ENCODE measurements around the gene ZNF133. TPM values are rescaled to one million over a fixed set of nuclear protein-coding genes. Genes with fewer than 3 reads are reported as not detected.

ZNF133 gene
- total and polyA plus RNA-seq, 2 donors from 2014 or later = 12.8 to 15.0 TPM

DNA sequence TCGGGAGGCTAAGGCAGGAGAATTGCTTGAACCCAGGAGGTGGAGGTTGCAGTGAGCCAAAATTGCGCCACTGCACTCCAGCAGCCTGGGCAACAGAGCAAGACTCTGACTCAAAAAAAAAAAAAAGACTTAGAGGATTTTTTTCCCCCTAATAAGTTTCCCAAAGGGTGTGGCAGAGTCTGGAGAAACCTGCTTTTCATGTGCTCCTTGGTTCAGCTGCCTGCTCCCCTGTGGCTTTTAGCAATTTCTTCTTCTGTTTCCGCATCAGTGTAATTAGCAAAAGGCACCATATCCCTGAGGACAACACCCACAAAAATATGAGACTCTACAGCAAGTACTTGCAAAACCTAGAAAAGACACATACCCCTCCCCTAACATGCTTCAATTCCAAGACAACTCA lies 28.6 kb upstream of the ZNF133 start:
- no peaks in the 10 kb centered on the region for H3K4me1 ChIP-seq (ENCODE audit: control insufficient read depth in 2 of 3, insufficient read depth in 2 of 3, low read depth in 1 of 3, low read length in 3 of 3)
- intact Hi-C loops (cut with DNase I) = no loop called here
- no peak overlapping the region for H3K4me3 ChIP-seq (ENCODE audit: low read length in 3 of 3)
- TF ChIP-seq, protein P1, sequence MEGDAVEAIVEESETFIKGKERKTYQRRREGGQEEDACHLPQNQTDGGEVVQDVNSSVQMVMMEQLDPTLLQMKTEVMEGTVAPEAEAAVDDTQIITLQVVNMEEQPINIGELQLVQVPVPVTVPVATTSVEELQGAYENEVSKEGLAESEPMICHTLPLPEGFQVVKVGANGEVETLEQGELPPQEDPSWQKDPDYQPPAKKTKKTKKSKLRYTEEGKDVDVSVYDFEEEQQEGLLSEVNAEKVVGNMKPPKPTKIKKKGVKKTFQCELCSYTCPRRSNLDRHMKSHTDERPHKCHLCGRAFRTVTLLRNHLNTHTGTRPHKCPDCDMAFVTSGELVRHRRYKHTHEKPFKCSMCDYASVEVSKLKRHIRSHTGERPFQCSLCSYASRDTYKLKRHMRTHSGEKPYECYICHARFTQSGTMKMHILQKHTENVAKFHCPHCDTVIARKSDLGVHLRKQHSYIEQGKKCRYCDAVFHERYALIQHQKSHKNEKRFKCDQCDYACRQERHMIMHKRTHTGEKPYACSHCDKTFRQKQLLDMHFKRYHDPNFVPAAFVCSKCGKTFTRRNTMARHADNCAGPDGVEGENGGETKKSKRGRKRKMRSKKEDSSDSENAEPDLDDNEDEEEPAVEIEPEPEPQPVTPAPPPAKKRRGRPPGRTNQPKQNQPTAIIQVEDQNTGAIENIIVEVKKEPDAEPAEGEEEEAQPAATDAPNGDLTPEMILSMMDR (IDR thresholded peaks at IDR 0.05; ENCODE audit: borderline replicate concordance, extremely low read depth, insufficient read depth) = no peak
- no peaks in the 10 kb centered on the region for H3K36me3 ChIP-seq (ENCODE audit: control insufficient read depth in 2 of 3, insufficient read depth in 3 of 3, low read length in 3 of 3)
- no peaks in the 10 kb centered on the region for H3K9me3 ChIP-seq (ENCODE audit: control insufficient read depth in 2 of 3, insufficient read depth in 1 of 3, low read length in 3 of 3)
- no peak overlapping the region for H3K9ac ChIP-seq (ENCODE audit: low read length in 3 of 3)
- H3K27me3 ChIP-seq (ENCODE audit: control insufficient read depth, insufficient read depth, low read length) = no peaks in the 10 kb centered on the region
- H3K27ac ChIP-seq (ENCODE audit: low read depth in 2 of 2, low read length in 2 of 2) = no peak overlapping the region
- FAIRE-seq (no peak), DNase-seq (no peak)

DNA sequence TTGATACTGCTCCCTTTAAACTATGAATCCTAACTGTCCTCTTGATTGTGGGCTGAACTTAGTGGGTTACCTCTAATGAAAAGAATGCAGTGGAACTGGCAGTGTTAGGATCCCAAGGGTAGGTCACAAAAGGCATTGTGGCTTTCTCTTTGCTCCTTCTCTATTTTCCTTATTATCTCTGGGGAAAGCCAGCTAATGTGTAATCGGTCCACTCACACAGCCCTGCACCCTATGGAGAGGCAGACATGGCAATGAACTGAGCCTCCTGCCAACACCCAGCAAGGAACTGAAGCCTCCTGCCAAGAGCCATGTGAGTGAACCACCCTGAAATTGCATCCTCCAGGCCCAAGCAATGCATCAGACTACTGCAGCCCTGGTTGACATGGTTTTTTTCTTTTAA lies 24.6 kb upstream of the ZNF133 start:
- TF ChIP-seq, protein P1 (IDR thresholded peaks at IDR 0.05; ENCODE audit: borderline replicate concordance, extremely low read depth, insufficient read depth) = no peak
- no peak for FAIRE-seq
- Histone ChIP-seq H3K9ac (ENCODE audit: low read length in 3 of 3) (no peak overlapping the region), H3K4me1 (ENCODE audit: control insufficient read depth in 2 of 3, insufficient read depth in 2 of 3, low read depth in 1 of 3, low read length in 3 of 3) (no peaks in the 10 kb centered on the region), H3K27me3 (ENCODE audit: control insufficient read depth, insufficient read depth, low read length) (no peaks in the 10 kb centered on the region), H3K4me3 (ENCODE audit: low read length in 3 of 3) (no peak overlapping the region), H3K27ac (ENCODE audit: low read depth in 2 of 2, low read length in 2 of 2) (no peak overlapping the region), H3K9me3 (ENCODE audit: control insufficient read depth in 2 of 3, insufficient read depth in 1 of 3, low read length in 3 of 3) (no peaks in the 10 kb centered on the region), H3K36me3 (ENCODE audit: control insufficient read depth in 2 of 3, insufficient read depth in 3 of 3, low read length in 3 of 3) (no peaks in the 10 kb centered on the region)
- intact Hi-C loops (cut with DNase I) = no loop called here
- peak in 1 of 5 donors; percentile 13 for DNase-seq

DNA sequence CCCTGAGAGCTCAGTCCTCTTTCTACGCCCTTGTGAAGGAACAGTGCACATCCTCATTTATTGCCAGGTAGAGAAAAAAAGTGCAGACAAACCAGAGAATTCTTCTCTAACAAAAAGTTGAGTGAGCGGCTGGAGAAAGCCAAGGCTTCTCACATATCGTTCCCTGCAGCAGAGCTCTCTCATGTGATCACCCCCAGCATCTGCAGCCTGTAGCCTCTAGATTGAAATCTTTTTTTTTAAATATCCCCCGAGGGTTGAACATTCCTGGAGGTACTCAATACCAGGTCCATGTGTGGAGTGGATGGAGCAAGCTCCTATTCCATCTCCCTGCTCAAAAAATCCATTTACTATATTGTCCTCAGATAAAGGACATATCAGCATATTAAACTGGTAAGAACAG lies 22.9 kb upstream of the ZNF133 start:
- TF ChIP-seq, protein P1 (IDR thresholded peaks at IDR 0.05; ENCODE audit: borderline replicate concordance, extremely low read depth, insufficient read depth) = no peak
- Histone ChIP-seq H3K27ac (ENCODE audit: low read depth in 2 of 2, low read length in 2 of 2) (no peak overlapping the region), H3K36me3 (ENCODE audit: control insufficient read depth in 2 of 3, insufficient read depth in 3 of 3, low read length in 3 of 3) (no peaks in the 10 kb centered on the region), H3K4me3 (ENCODE audit: low read length in 3 of 3) (no peak overlapping the region), H3K27me3 (ENCODE audit: control insufficient read depth, insufficient read depth, low read length) (no peaks in the 10 kb centered on the region), H3K9ac (ENCODE audit: low read length in 3 of 3) (no peak overlapping the region), H3K9me3 (ENCODE audit: control insufficient read depth in 2 of 3, insufficient read depth in 1 of 3, low read length in 3 of 3) (no peaks in the 10 kb centered on the region), H3K4me1 (ENCODE audit: control insufficient read depth in 2 of 3, insufficient read depth in 2 of 3, low read depth in 1 of 3, low read length in 3 of 3) (no peaks in the 10 kb centered on the region)
- intact Hi-C loops (cut with DNase I) = no loop called here
- no peak for FAIRE-seq
- peak in 1 of 5 donors; percentile 14 for DNase-seq

DNA sequence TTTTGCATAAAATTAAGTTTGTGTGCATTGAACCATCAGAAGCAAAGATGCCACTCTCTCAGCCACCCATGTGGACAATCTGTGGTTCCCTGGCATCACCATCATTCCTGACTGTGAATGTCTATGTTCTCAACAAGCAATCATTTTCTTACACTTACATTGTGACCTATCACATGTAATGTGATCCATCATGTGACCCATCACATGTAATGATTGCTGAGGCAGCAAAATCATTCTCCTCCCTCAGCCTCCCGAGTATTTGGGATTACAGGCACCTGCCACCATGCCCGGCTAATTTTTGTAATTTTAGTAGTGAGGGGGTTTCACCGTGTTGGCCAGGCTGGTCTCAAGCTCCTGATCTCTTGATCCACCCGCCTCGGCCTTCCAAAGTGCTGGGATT lies 22.0 kb upstream of the ZNF133 start:
- no peak overlapping the region for H3K4me3 ChIP-seq (ENCODE audit: low read length in 3 of 3)
- no peak overlapping the region for H3K9ac ChIP-seq (ENCODE audit: low read length in 3 of 3)
- no peak overlapping the region for H3K27ac ChIP-seq (ENCODE audit: low read depth in 2 of 2, low read length in 2 of 2)
- DNase-seq (no peak), FAIRE-seq (no peak)
- intact Hi-C loops (cut with DNase I) = no loop called here
- H3K9me3 ChIP-seq (ENCODE audit: control insufficient read depth in 2 of 3, insufficient read depth in 1 of 3, low read length in 3 of 3) = no peaks in the 10 kb centered on the region
- TF ChIP-seq, protein P1 (IDR thresholded peaks at IDR 0.05; ENCODE audit: borderline replicate concordance, extremely low read depth, insufficient read depth) = no peak
- no peaks in the 10 kb centered on the region for H3K4me1 ChIP-seq (ENCODE audit: control insufficient read depth in 2 of 3, insufficient read depth in 2 of 3, low read depth in 1 of 3, low read length in 3 of 3)
- no peaks in the 10 kb centered on the region for H3K36me3 ChIP-seq (ENCODE audit: control insufficient read depth in 2 of 3, insufficient read depth in 3 of 3, low read length in 3 of 3)
- no peaks in the 10 kb centered on the region for H3K27me3 ChIP-seq (ENCODE audit: control insufficient read depth, insufficient read depth, low read length)

Data from kidney (tissue), 14 donors.